Measurements from ENCODE around the gene ENTPD1.
"Not testable (repeated sequence)": the region's sequence is repeated elsewhere in the genome, so short reads cannot be mapped to it uniquely, and the experiment has no call there.

The ENTPD1 gene

GRCh38 chr10:95728526-95728925 lies 27.4 kb upstream of the ENTPD1 start:
- no peak for TF ChIP-seq CTCF (IDR thresholded peaks at IDR 0.05; ENCODE audit: low read depth, low read length)
- H3K4me3 ChIP-seq (replicated peaks in 1 of 2; ENCODE audit: low read depth in 2 of 2, low read length in 2 of 2), result no peak overlapping the region
- peak; percentile 42 to 71 for DNase-seq (ENCODE audit: low read depth in 2 of 2)

GRCh38 chr10:95729323-95730055 lies 26.5 kb upstream of the ENTPD1 start:
- no peak for TF ChIP-seq CTCF (IDR thresholded peaks at IDR 0.05; ENCODE audit: low read depth, low read length)
- H3K4me3 ChIP-seq (replicated peaks in 1 of 2; ENCODE audit: low read depth in 2 of 2, low read length in 2 of 2), result no peak overlapping the region
- no peak for DNase-seq (ENCODE audit: low read depth in 2 of 2)

GRCh38 chr10:95730233-95730632 lies 25.7 kb upstream of the ENTPD1 start:
- TF ChIP-seq CTCF (IDR thresholded peaks at IDR 0.05; ENCODE audit: low read depth, low read length), result no peak
- H3K4me3 ChIP-seq (replicated peaks in 1 of 2; ENCODE audit: low read depth in 2 of 2, low read length in 2 of 2), result no peak overlapping the region
- DNase-seq (ENCODE audit: low read depth in 2 of 2), result no peak

- H3K4me3 ChIP-seq (replicated peaks in 1 of 2; ENCODE audit: low read depth in 2 of 2, low read length in 2 of 2); DNase-seq (ENCODE audit: low read depth in 2 of 2): not testable (repeated sequence)
Observed at GRCh38 chr10:95732907-95733306, 23.1 kb upstream of the ENTPD1 start.

- no peak overlapping the region for H3K4me3 ChIP-seq (replicated peaks in 1 of 2; ENCODE audit: low read depth in 2 of 2, low read length in 2 of 2)
- no peak for TF ChIP-seq CTCF (IDR thresholded peaks at IDR 0.05; ENCODE audit: low read depth, low read length)
- DNase-seq (ENCODE audit: low read depth in 2 of 2), result no peak
Observed at GRCh38 chr10:95739056-95739455, 16.9 kb upstream of the ENTPD1 start.

- peak; percentile 80 to 91 for DNase-seq (ENCODE audit: low read depth in 2 of 2)
- H3K4me3 ChIP-seq (replicated peaks in 1 of 2; ENCODE audit: low read depth in 2 of 2, low read length in 2 of 2), result no peak overlapping the region
- peak; percentile 27 for TF ChIP-seq CTCF (IDR thresholded peaks at IDR 0.05; ENCODE audit: low read depth, low read length)
Observed at GRCh38 chr10:95741807-95742467, 14.0 kb upstream of the ENTPD1 start.

GRCh38 chr10:95742485-95742884 lies 13.5 kb upstream of the ENTPD1 start:
- no peak for TF ChIP-seq CTCF (IDR thresholded peaks at IDR 0.05; ENCODE audit: low read depth, low read length)
- H3K4me3 ChIP-seq (replicated peaks in 1 of 2; ENCODE audit: low read depth in 2 of 2, low read length in 2 of 2), result no peak overlapping the region
- DNase-seq (ENCODE audit: low read depth in 2 of 2), result peak; percentile 71 to 73

Data from cardiac fibroblast (primary cell).